Gastrocnemius medialis (tissue), 4 donors: Measurements from ENCODE around the gene GPS1. TPM values are rescaled to one million over a fixed set of nuclear protein-coding genes. Genes with fewer than 3 reads are reported as not detected.

Source experiments
- ATAC-seq, 2 donors: fragments of 150-250 bp; one replicate each; pipeline ENCODE4 v1.9.1; 2016
- DNase-seq, 2 donors: peaks; one replicate each; pipeline ENCODE4 v3.0.0-alpha.2; 2019
- H3K27ac ChIP-seq, 4 donors: fragments of 200-600 bp; sonication (generic); 1 replicate in 1 of 4; 2 replicates in 3 of 4; pipeline ENCODE4 v1.5.1; 2016 to 2018; ENCODE audit warnings: mild to moderate bottlenecking in 2 of 4, moderate library complexity in 1 of 4
- H3K27me3 ChIP-seq, 3 donors: fragments of 200-600 bp; sonication (generic) in 2 of 3; 1 replicate in 1 of 3; 2 replicates in 2 of 3; pipeline versions ENCODE4 v1.5.1 to v1.6.0; 2016 to 2019; ENCODE audit warnings: mild to moderate bottlenecking in 1 of 3, moderate library complexity in 1 of 3
- H3K36me3 ChIP-seq, 2 donors: fragments of 200-600 bp; sonication (generic) in 1 of 2; one replicate each; pipeline ENCODE4 v1.5.1; 2017 to 2018
- H3K4me1 ChIP-seq, 2 donors: fragments of 200-600 bp; sonication (generic) in 1 of 2; one replicate each; pipeline ENCODE4 v1.5.1; 2016 to 2017; ENCODE audit warnings: mild to moderate bottlenecking in 2 of 2
- H3K4me3 ChIP-seq, 4 donors: fragments of 200-600 bp; sonication (generic) in 3 of 4; 1 replicate in 1 of 4; 2 replicates in 3 of 4; pipeline ENCODE4 v1.5.1; 2016 to 2019; ENCODE audit warnings: mild to moderate bottlenecking in 2 of 4
- H3K9me3 ChIP-seq, 3 donors: fragments of 200-600 bp; sonication (generic) in 2 of 3; 1 replicate in 1 of 3; 2 replicates in 2 of 3; pipeline ENCODE4 v1.5.1; 2016 to 2019
- CTCF ChIP-seq, 5 experiments: fragments of 450-650 bp in 3 of 5; fragments of 200-600 bp in 2 of 5; sonication (generic) in 2 of 5; IDR thresholded peaks in 4 of 5; conservative IDR thresholded peaks in 1 of 5; 1 replicate in 4 of 5; 2 replicates in 1 of 5; pipeline ENCODE4 v1.5.1; 2016 to 2019; ENCODE audit warnings: antibody characterized with exemption in 5 of 5, mild to moderate bottlenecking in 3 of 5, moderate library complexity in 3 of 5
- POLR2A ChIP-seq, 2 donors: fragments of 450-650 bp; IDR thresholded peaks; one replicate each; pipeline ENCODE4 v1.6.1; 2017; ENCODE audit warnings: antibody characterized with exemption in 2 of 2, mild to moderate bottlenecking in 2 of 2, moderate library complexity in 2 of 2
- in situ Hi-C, 4 donors: fragments of 200-750 bp; cut with MboI; loops; one replicate each; pipeline versions ENCODE4 v1.15.0 to v1.8.0; 2017; ENCODE audit warnings: low sequenced_read_pairs in 4 of 4
- intact Hi-C: fragments of 100-400 bp; cut with DNase I; formaldehyde crosslinking; loops from one replicate; pipeline ENCODE4 v1.15.1; 2023; ENCODE audit warnings: low total_unique reads
- total RNA-seq, 4 donors: library from RNA; depleted of rRNA; stranded (reverse); fragments of >200 nt; gene quantifications; one replicate each; pipeline versions ENCODE4 v1.1.0 to v1.2.3, GENCODE V29; 2016

The GPS1 gene
- total RNA-seq, 4 donors from 2014 or later = 119 to 174 (median 137) TPM

GRCh38 chr17:82016061-82016874 is 35.4 kb upstream of the GPS1 start:
- no peak for ATAC-seq
- H3K4me1 ChIP-seq = peaks cover 7 to 40% of the 10 kb centered on the region in 2 donors
- no peak overlapping the region for H3K4me3 ChIP-seq
- DNase-seq = no peak
- H3K36me3 ChIP-seq = peaks cover 0 to 3% of the 10 kb centered on the region in 2 donors
- no peak overlapping the region for H3K27ac ChIP-seq
- no peak for TF ChIP-seq POLR2A (IDR thresholded peaks at IDR 0.05)
- TF ChIP-seq CTCF (IDR thresholded peaks at IDR 0.05 in 4 of 5, conservative IDR thresholded peaks at IDR 0.05 in 1 of 5) = no peak
- H3K27me3 ChIP-seq = no peaks in the 10 kb centered on the region
- intact Hi-C loops = no loop called here
- no peaks in the 10 kb centered on the region for H3K9me3 ChIP-seq
- in situ Hi-C loops = no loop called here

- H3K36me3 ChIP-seq = no peaks in the 10 kb centered on the region
- intact Hi-C loops = no loop called here
- no peaks in the 10 kb centered on the region for H3K27me3 ChIP-seq
- peaks cover 14 to 47% of the 10 kb centered on the region in 2 donors for H3K4me1 ChIP-seq
- H3K4me3 ChIP-seq = no peak overlapping the region
- TF ChIP-seq CTCF (IDR thresholded peaks at IDR 0.05 in 4 of 5, conservative IDR thresholded peaks at IDR 0.05 in 1 of 5) (no peak), POLR2A (IDR thresholded peaks at IDR 0.05) (no peak)
- in situ Hi-C loops = no loop called here
- H3K9me3 ChIP-seq = no peaks in the 10 kb centered on the region
- no peak overlapping the region for H3K27ac ChIP-seq
- DNase-seq = no peak
- ATAC-seq = no peak
Observed at GRCh38 chr17:82016875-82017459, 34.7 kb upstream of the GPS1 start.

DNA sequence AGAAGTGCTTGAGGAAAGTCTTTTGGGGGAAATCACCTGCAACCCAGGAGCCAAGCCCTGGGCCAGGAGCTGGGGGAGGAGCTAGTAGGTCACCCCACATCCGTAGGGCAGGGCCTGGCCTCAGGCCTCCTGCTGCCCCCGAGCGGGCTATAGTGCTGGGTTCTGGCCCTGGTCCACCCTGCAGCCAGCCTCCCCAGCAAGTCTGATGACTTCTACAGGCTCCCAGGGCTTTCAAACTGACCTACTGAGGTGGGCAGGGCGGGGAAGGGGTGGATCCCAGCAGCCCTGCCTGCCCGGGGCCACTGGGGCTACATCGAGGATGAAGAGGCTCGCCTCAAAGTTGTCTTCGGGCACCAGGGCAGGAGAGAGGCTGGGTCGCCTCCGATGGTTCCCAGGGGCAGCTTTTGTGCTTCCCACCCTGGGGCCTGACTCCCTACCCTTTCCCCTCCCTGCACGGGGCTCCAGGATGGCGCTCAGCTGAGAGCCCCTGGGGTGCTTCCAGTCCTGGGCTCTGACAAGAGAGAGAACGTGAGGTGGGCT is 34.0 kb upstream of the GPS1 start:
- no peak for TF ChIP-seq CTCF (IDR thresholded peaks at IDR 0.05 in 4 of 5, conservative IDR thresholded peaks at IDR 0.05 in 1 of 5)
- TF ChIP-seq POLR2A (IDR thresholded peaks at IDR 0.05) = no peak
- DNase-seq (no peak), ATAC-seq (no peak)
- Histone ChIP-seq H3K36me3 (no peaks in the 10 kb centered on the region), H3K4me3 (no peak overlapping the region), H3K27ac (peak overlapping the region in 1 of 4 donors; percentile 10), H3K4me1 (peaks cover 18 to 51% of the 10 kb centered on the region in 2 donors), H3K27me3 (no peaks in the 10 kb centered on the region), H3K9me3 (no peaks in the 10 kb centered on the region)
- intact Hi-C loops (no loop called here), in situ Hi-C loops (no loop called here)

DNA sequence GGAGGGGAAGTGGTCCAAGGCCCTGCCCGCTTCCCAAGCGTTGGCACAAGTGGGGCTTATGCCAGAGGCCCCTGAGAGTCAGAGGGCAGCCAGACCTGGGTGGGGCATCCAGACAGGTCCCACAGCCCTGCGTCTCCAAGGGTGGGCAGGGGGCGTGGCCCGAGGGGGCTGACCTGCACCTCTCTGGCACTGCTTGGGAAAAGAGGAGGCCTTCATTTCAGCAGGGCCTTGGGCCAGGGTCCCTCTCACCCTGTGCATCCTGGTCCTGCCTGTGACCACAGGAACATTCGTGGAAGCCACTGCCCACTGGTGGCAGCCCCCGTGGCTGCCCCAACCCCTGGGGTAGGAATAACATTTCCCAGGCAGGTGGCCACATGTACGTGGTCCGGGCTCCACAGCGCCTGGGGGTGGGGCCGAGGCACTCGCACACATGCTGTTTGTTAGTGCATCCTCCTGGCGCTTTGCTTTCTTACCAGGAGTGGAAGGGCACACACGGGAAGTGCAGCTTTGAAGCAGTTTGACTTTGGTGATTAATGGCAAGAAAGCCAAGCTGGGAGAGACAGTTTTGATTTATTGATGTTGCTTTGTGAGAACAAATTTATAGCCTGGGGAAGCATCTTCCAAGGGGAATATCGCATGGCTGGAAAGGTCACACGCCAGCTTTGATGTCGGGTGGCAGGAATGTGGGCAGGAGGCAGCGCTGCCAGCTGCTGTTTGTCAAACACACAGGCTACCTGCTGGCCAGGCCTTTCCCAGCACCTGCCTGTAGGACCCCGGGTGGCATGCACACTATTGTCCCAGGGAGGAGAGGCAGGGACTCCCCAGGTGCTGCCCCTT is 33.3 kb upstream of the GPS1 start:
- no peaks in the 10 kb centered on the region for H3K9me3 ChIP-seq
- no peaks in the 10 kb centered on the region for H3K27me3 ChIP-seq
- TF ChIP-seq POLR2A (IDR thresholded peaks at IDR 0.05) = no peak
- TF ChIP-seq CTCF (IDR thresholded peaks at IDR 0.05 in 4 of 5, conservative IDR thresholded peaks at IDR 0.05 in 1 of 5) = no peak
- peaks cover 18 to 52% of the 10 kb centered on the region in 2 donors for H3K4me1 ChIP-seq
- intact Hi-C loops (no loop called here), in situ Hi-C loops (no loop called here)
- ATAC-seq (no peak), DNase-seq (no peak)
- peak overlapping the region in 2 of 4 donors; percentile 38 to 41 for H3K27ac ChIP-seq
- H3K36me3 ChIP-seq = no peaks in the 10 kb centered on the region
- H3K4me3 ChIP-seq = no peak overlapping the region
